GM23338 (cell line): ENCODE measurements around the gene FTCDNL1. TPM values are rescaled to one million over a fixed set of nuclear protein-coding genes. Genes with fewer than 3 reads are reported as not detected.

Source experiments
- ATAC-seq: fragments of 200-7000 bp; cut with Tn5 transposase; 3 replicates; pipeline ENCODE4 v1.9.1; 2020
- DNase-seq: peaks from one replicate; pipeline ENCODE4 v3.0.0-alpha.2; 2015; ENCODE audit warnings: low spot score
- H2AFZ ChIP-seq: fragments of 200-600 bp; sonication (generic); 2 replicates; pipeline ENCODE4 v1.8.0; 2016; ENCODE audit warnings: antibody characterized with exemption, mild to moderate bottlenecking, moderate library complexity
- H3F3A ChIP-seq: fragments of 200-600 bp; sonication (generic); replicated peaks from 2 replicates; pipeline ENCODE4 v1.8.0; 2017; ENCODE audit warnings: antibody characterized with exemption, mixed run types, low read depth
- H3K27ac ChIP-seq: fragments of 200-600 bp; sonication (generic); 2 replicates; pipeline ENCODE4 v1.6.1; 2016; ENCODE audit warnings: low read depth
- H3K27me3 ChIP-seq: fragments of 200-600 bp; sonication (generic); 2 replicates; pipeline ENCODE4 v1.8.0; 2016; ENCODE audit warnings: mild to moderate bottlenecking, mixed run types, moderate library complexity; ENCODE audit not compliant: insufficient read depth
- H3K36me3 ChIP-seq: fragments of 200-600 bp; sonication (generic); 2 replicates; pipeline ENCODE4 v1.8.0; 2016; ENCODE audit warnings: mild to moderate bottlenecking; ENCODE audit not compliant: insufficient read depth
- H3K4me1 ChIP-seq: fragments of 200-600 bp; sonication (generic); 2 replicates; pipeline ENCODE4 v1.8.0; 2016; ENCODE audit warnings: mild to moderate bottlenecking, moderate library complexity; ENCODE audit not compliant: insufficient read depth
- H3K4me2 ChIP-seq: fragments of 200-600 bp; sonication (generic); 2 replicates; pipeline ENCODE4 v1.7.1; 2017; ENCODE audit warnings: mixed run types
- H3K4me3 ChIP-seq: fragments of 200-600 bp; sonication (generic); 2 replicates; pipeline ENCODE4 v1.6.1; 2016; ENCODE audit warnings: mixed run types
- H3K79me2 ChIP-seq: fragments of 200-600 bp; sonication (generic); replicated peaks from 2 replicates; pipeline ENCODE4 v1.8.0; 2017; ENCODE audit warnings: mild to moderate bottlenecking; ENCODE audit not compliant: insufficient read depth
- H3K9me2 ChIP-seq: fragments of 200-600 bp; sonication (generic); 2 replicates; pipeline ENCODE4 v1.8.0; 2017; ENCODE audit not compliant: insufficient read depth
- H4K20me1 ChIP-seq: fragments of 200-600 bp; sonication (generic); replicated peaks from 2 replicates; pipeline ENCODE4 v1.8.0; 2017; ENCODE audit warnings: mild to moderate bottlenecking; ENCODE audit not compliant: insufficient read depth
- H3K27ac Mint-ChIP-seq: 2 replicates; pipeline ENCODE4 v1.8.0; 2020; ENCODE audit warnings: inconsistent platforms, mild to moderate bottlenecking, moderate library complexity, mixed read lengths
- H3K27me3 Mint-ChIP-seq: 3 replicates; pipeline ENCODE4 v1.8.0; 2022; ENCODE audit warnings: low read depth, mild to moderate bottlenecking, moderate library complexity, mixed read lengths, inconsistent platforms; ENCODE audit not compliant: insufficient read depth, poor library complexity
- H3K36me3 Mint-ChIP-seq: 3 replicates; pipeline ENCODE4 v1.8.0; 2021; ENCODE audit warnings: low read depth, mild to moderate bottlenecking, inconsistent platforms, moderate library complexity, mixed read lengths
- H3K4me1 Mint-ChIP-seq: 3 replicates; pipeline ENCODE4 v1.8.0; 2020; ENCODE audit warnings: mild to moderate bottlenecking, inconsistent platforms, mixed read lengths
- H3K4me3 Mint-ChIP-seq: 3 replicates; pipeline ENCODE4 v1.8.0; 2021; ENCODE audit warnings: moderate library complexity, mild to moderate bottlenecking, inconsistent platforms, mixed read lengths
- H3K9me3 Mint-ChIP-seq: 3 replicates; pipeline ENCODE4 v1.8.0; 2020; ENCODE audit warnings: moderate library complexity, mild to moderate bottlenecking, inconsistent platforms, mixed read lengths
- CREB1 ChIP-seq: fragments of 250-450 bp; sonication (Bioruptor Pico); IDR thresholded peaks from 2 replicates; pipeline ENCODE4 v1.5.0; 2020; ENCODE audit warnings: low read depth, mild to moderate bottlenecking, moderate library complexity
- EZH2 ChIP-seq: fragments of 200-600 bp; sonication (generic); IDR thresholded peaks from one replicate; pipeline ENCODE4 v1.8.0; 2017; ENCODE audit warnings: antibody characterized with exemption, mild to moderate bottlenecking, low read depth; ENCODE audit not compliant: unreplicated experiment
- EZH2phosphoT487 ChIP-seq: fragments of 200-600 bp; sonication (generic); IDR thresholded peaks from one replicate; pipeline ENCODE4 v1.8.1; 2018; ENCODE audit warnings: antibody characterized with exemption; ENCODE audit not compliant: unreplicated experiment
- JUNB ChIP-seq: IDR thresholded peaks from one replicate; pipeline ENCODE4 v1.6.1; 2016; ENCODE audit warnings: antibody characterized with exemption; ENCODE audit not compliant: unreplicated experiment
- NANOG ChIP-seq: IDR thresholded peaks from 2 replicates; pipeline ENCODE4 v1.6.1; 2016; ENCODE audit warnings: antibody characterized with exemption, borderline replicate concordance
- STAT1 ChIP-seq: IDR thresholded peaks from one replicate; pipeline ENCODE4 v1.6.1; 2016; ENCODE audit warnings: antibody characterized with exemption; ENCODE audit not compliant: unreplicated experiment
- ZNF114 ChIP-seq: fragments of 250-450 bp; sonication (Bioruptor Pico); IDR thresholded peaks from 2 replicates; pipeline ENCODE4 v1.5.0; 2020; ENCODE audit warnings: mild to moderate bottlenecking, moderate library complexity
- ZNF331 ChIP-seq: fragments of 250-450 bp; sonication (Bioruptor Pico); IDR thresholded peaks from 2 replicates; pipeline ENCODE4 v1.5.0; 2020; ENCODE audit warnings: low read depth, mild to moderate bottlenecking, moderate library complexity
- polyA plus RNA-seq: library from polyadenylated mRNA; unstranded; fragments of >200 nt; fragmentation: Nextera tagmentation; extraction: Ambion mirVana; gene quantifications from 2 replicates; pipeline ENCODE4 v1.2.1, GENCODE V29; 2016
- total RNA-seq: library from RNA; depleted of rRNA; stranded (reverse); fragments of >200 nt; shearing (Covaris generic); gene quantifications from 2 replicates; pipeline ENCODE4 v1.2.3, GENCODE V29; 2014
- TF ChIP-seq, protein P1 (sequence below): fragments of 250-450 bp; sonication (Bioruptor Pico); IDR thresholded peaks from 2 replicates; pipeline ENCODE4 v1.5.0; 2020; ENCODE audit warnings: mild to moderate bottlenecking, moderate library complexity
- TF ChIP-seq, protein P2 (sequence below), 2 experiments: fragments of 200-600 bp in 1 of 2; sonication (generic) in 1 of 2; conservative IDR thresholded peaks; 2 replicates each; pipeline versions ENCODE4 v1.5.1 to v1.6.1; 2016 to 2017; ENCODE audit warnings: antibody characterized with exemption in 2 of 2, low read depth in 2 of 2, mild to moderate bottlenecking in 2 of 2, moderate library complexity in 1 of 2

Gene FTCDNL1
- total and polyA plus RNA-seq, 2 experiments from 2014 or later, result 1.7 to 2.0 TPM

DNA sequence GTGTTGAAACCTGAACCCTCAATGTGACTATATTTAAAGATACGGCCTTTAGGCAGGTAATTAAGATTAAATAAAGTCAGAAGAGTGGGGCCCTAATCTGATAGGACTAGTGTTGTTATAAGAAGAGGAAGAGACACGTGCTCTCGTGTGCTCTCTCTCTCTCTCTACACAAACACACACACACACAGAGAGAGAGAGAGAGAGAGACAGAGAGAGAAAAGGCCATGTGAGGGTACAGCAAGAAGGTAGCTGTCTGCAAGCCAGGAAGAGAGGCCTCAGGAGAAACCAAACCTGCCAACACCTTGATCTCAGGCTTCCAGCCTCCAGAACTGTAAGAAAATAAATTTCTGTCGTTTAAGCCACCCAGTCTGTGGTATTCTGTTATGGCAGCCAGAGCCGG is 106.7 kb downstream of the FTCDNL1 start:
- no peaks in the 10 kb centered on the region for H3K79me2 ChIP-seq
- DNase-seq, result no peak
- H3K36me3 ChIP-seq, result no peaks in the 10 kb centered on the region
- H3K36me3 Mint-ChIP-seq, result no peaks in the 10 kb centered on the region
- H3K4me2 ChIP-seq, result no peak overlapping the region
- H3K27ac ChIP-seq, result 0 out of 2 replicates have a peak overlapping the region, but pooled peaks have one; percentile 12
- no peak overlapping the region for H3K4me3 ChIP-seq
- no peaks in the 10 kb centered on the region for H4K20me1 ChIP-seq
- peak overlapping the region; percentile 70; the same call in 1 of the 2 replicates for H2AFZ ChIP-seq
- H3K9me2 ChIP-seq, result peaks cover 8% of the 10 kb centered on the region; the same call in 1 of the 2 replicates
- TF ChIP-seq ZNF114 (no peak), JUNB (no peak), EZH2phosphoT487 (no peak), NANOG (no peak), CREB1 (no peak), ZNF331 (CRISPR knock-in tag) (no peak), STAT1 (no peak), EZH2 (no peak)
- TF ChIP-seq, protein P1, sequence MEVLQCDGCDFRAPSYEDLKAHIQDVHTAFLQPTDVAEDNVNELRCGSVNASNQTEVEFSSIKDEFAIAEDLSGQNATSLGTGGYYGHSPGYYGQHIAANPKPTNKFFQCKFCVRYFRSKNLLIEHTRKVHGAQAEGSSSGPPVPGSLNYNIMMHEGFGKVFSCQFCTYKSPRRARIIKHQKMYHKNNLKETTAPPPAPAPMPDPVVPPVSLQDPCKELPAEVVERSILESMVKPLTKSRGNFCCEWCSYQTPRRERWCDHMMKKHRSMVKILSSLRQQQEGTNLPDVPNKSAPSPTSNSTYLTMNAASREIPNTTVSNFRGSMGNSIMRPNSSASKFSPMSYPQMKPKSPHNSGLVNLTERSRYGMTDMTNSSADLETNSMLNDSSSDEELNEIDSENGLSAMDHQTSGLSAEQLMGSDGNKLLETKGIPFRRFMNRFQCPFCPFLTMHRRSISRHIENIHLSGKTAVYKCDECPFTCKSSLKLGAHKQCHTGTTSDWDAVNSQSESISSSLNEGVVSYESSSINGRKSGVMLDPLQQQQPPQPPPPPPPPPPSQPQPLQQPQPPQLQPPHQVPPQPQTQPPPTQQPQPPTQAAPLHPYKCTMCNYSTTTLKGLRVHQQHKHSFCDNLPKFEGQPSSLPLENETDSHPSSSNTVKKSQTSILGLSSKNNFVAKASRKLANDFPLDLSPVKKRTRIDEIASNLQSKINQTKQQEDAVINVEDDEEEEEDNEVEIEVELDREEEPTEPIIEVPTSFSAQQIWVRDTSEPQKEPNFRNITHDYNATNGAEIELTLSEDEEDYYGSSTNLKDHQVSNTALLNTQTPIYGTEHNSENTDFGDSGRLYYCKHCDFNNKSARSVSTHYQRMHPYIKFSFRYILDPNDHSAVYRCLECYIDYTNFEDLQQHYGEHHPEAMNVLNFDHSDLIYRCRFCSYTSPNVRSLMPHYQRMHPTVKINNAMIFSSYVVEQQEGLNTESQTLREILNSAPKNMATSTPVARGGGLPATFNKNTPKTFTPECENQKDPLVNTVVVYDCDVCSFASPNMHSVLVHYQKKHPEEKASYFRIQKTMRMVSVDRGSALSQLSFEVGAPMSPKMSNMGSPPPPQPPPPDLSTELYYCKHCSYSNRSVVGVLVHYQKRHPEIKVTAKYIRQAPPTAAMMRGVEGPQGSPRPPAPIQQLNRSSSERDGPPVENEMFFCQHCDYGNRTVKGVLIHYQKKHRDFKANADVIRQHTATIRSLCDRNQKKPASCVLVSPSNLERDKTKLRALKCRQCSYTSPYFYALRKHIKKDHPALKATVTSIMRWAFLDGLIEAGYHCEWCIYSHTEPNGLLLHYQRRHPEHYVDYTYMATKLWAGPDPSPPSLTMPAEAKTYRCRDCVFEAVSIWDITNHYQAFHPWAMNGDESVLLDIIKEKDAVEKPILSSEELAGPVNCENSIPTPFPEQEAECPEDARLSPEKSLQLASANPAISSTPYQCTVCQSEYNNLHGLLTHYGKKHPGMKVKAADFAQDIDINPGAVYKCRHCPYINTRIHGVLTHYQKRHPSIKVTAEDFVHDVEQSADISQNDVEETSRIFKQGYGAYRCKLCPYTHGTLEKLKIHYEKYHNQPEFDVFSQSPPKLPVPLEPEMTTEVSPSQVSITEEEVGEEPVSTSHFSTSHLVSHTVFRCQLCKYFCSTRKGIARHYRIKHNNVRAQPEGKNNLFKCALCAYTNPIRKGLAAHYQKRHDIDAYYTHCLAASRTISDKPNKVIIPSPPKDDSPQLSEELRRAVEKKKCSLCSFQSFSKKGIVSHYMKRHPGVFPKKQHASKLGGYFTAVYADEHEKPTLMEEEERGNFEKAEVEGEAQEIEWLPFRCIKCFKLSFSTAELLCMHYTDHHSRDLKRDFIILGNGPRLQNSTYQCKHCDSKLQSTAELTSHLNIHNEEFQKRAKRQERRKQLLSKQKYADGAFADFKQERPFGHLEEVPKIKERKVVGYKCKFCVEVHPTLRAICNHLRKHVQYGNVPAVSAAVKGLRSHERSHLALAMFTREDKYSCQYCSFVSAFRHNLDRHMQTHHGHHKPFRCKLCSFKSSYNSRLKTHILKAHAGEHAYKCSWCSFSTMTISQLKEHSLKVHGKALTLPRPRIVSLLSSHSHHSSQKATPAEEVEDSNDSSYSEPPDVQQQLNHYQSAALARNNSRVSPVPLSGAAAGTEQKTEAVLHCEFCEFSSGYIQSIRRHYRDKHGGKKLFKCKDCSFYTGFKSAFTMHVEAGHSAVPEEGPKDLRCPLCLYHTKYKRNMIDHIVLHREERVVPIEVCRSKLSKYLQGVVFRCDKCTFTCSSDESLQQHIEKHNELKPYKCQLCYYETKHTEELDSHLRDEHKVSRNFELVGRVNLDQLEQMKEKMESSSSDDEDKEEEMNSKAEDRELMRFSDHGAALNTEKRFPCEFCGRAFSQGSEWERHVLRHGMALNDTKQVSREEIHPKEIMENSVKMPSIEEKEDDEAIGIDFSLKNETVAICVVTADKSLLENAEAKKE (CRISPR knock-in tag), result no peak
- TF ChIP-seq, protein P2, sequence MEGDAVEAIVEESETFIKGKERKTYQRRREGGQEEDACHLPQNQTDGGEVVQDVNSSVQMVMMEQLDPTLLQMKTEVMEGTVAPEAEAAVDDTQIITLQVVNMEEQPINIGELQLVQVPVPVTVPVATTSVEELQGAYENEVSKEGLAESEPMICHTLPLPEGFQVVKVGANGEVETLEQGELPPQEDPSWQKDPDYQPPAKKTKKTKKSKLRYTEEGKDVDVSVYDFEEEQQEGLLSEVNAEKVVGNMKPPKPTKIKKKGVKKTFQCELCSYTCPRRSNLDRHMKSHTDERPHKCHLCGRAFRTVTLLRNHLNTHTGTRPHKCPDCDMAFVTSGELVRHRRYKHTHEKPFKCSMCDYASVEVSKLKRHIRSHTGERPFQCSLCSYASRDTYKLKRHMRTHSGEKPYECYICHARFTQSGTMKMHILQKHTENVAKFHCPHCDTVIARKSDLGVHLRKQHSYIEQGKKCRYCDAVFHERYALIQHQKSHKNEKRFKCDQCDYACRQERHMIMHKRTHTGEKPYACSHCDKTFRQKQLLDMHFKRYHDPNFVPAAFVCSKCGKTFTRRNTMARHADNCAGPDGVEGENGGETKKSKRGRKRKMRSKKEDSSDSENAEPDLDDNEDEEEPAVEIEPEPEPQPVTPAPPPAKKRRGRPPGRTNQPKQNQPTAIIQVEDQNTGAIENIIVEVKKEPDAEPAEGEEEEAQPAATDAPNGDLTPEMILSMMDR (conservative IDR thresholded peaks at IDR 0.05; ENCODE audit: low read depth in 2 of 2), result no peak
- H3K4me1 Mint-ChIP-seq, result peaks cover 34% of the 10 kb centered on the region
- H3K27me3 Mint-ChIP-seq, result peaks cover 9% of the 10 kb centered on the region
- no peaks in the 10 kb centered on the region for H3K9me3 Mint-ChIP-seq
- no peak overlapping the region for H3K4me3 Mint-ChIP-seq
- no peak for ATAC-seq
- no peak overlapping the region for H3K27ac Mint-ChIP-seq
- H3F3A ChIP-seq, result no peaks in the 10 kb centered on the region
- H3K27me3 ChIP-seq, result no peaks in the 10 kb centered on the region
- peaks cover 43% of the 10 kb centered on the region for H3K4me1 ChIP-seq
